ENCODE data around the gene SPOCK1.

Gene SPOCK1

DNA sequence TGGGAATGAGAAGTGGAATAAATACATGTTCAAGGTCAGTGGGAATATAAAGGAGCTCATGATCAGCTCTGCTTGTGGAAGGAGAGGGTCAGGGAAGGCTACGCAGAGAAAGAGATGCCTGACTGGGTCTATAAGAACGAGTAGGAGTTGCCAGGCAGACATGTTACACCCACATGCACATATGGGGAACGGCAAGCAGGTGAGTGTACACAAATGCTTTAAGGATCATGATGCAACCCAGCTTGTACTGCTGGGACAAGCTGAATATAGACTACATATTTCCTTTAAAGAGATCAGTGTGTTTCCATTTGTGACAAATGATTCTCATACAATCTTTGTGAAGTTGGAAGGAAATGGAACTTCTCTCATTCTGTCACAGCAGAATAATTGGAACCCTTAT is 141.7 kb downstream of the SPOCK1 start:
- DNase-seq = peak; percentile 31

DNA sequence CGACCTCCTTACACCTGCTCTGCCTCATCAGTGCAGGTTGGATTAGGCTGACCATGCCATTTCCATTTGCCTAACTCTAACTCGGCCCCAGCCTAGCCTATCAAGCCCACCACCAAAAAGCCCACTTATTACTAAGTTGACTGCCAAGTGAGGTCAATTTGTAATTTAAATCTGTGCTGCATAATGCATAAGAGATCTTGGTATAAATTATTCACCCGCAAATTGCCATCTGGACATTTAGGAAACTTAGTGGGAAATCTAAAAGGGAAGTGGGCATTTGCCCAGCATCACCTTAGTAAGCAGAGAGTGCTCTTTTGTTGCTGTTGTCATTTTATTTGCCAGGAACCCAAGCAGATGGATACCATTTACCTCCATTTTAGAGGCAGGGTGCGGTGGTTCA is 143.0 kb downstream of the SPOCK1 start:
- no peak for DNase-seq

DNA sequence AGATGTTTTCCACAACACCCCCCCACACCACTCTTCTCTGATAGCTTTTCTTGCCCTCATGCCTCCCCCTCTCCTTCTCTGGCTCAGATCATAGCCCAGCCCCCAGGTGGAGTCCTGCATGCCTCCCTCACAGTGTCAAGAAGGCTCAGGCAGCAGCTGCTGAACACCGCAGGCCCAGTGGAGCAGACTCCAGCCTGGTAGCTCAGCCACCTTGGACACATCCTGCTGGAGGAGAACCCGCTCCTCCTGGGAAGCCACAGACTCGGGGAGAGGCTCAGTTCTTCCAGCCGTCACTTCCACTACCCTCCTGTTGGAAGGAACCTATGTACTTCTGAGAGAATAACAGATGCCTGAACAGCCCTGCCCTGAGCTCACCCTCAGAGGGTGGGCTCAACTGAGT is 143.4 kb downstream of the SPOCK1 start:
- DNase-seq = no peak

DNA sequence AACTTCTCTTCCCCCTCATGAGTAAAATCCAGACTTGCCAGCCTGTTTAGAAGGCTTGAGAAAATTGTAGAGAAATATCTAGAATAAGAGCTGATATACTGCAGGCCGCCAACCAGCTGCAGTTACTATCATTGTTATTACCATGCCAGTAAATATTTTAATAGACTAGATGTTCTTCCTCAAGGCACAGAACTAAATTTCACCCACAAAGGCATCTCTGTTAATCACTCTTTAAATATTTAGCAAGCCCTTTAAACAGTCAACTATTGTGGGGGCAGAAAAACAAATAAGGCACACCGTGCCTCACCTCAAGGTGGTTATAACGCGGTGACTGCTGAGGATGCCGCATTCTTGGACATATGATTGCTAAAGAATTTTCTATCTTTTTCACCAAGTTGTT is 147.0 kb downstream of the SPOCK1 start:
- DNase-seq = no peak

DNA sequence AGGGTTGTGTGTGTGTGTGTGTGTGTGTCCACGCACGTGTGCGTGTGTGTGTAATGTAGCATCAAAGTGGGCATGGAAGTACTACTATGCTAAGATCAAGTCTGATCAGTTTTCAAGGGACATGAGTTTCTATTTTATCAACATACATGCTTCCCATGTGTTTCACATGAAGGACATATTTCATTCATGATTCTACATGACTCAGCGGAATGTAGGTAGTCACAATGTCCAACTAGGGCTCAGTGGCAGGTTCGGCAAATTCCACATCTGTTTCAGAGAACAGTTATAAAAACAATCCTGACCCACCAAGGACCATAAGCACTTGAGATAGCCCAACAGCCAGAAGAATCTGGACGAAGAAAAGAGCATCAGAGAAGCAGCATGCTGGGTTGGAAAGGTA is 148.3 kb downstream of the SPOCK1 start:
- no peak for DNase-seq

DNA sequence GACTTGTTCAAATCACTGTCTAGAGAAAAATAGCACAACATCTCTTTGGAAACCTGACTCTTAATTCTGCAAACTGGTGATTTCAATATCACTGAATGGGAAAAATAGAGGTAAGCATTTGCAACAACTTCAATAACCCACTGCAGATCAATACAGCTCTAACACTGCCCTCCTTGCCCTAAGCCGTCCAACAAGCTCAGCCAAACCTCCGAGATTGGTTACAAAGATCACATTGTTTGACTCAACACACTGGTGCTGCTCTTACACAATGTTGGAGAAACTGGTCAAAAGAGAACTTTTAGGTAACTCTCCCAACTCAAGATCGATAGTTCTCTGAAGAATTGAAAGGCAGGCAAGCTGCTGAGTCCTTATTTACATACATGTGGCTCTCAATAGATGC is 150.4 kb downstream of the SPOCK1 start:
- no peak for DNase-seq

DNA sequence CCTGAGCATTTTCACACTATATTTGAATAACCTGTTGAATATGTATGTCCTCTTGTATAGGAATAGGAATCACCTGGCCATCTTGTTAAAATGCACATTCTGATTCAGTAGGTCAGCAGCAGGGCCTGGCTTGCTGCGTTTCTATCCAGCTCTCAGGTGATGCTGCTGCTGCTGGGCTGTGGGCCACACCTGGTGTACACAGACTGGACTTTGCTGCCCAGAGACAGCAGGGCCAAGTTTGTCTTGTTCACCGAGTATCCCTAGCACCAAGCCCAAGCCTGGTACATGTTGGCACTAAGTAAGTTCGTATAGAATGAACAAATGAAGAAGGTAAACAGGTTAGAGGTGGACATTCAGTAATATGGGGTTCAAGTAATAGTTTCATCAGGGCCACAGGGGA is 151.3 kb downstream of the SPOCK1 start:
- no peak for DNase-seq

DNA sequence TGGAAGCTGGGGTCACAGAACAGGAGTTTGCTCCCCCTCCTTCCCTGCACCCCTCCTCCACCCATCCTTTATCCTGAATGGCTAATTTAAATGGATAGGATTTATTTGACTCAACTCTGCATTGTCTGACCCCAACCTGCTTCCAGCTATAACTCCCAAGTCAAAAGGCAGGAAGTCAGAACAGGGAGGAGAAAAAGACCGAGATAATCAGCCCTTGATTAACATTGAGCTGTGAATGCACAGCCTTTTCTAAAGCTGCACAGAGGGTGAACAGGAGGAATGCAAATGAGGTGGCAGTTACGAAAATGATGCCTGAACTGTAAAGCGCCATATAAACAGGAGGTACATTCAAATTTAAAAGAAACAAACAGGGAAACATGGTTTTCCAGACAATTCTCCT is 152.8 kb downstream of the SPOCK1 start:
- no peak for DNase-seq

DNA sequence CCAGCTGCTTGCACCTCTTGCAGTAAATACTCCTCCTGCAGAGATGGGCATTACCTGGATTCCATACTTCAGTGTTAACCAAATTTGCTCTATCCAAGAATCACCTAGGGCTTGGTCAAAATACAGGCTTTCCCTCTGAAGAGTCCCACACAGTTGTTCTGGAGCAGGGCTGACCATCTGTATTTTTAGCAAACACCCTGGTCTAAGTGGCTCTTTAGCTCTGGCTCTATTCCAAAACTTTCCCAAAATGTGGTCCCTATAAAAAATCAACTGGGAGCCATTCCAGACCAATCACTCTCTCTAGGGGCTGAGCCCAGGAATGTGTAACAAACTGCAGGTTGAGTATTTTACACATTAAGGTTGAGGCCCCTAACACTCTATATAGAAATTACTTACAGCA is 153.7 kb downstream of the SPOCK1 start:
- DNase-seq = no peak

DNA sequence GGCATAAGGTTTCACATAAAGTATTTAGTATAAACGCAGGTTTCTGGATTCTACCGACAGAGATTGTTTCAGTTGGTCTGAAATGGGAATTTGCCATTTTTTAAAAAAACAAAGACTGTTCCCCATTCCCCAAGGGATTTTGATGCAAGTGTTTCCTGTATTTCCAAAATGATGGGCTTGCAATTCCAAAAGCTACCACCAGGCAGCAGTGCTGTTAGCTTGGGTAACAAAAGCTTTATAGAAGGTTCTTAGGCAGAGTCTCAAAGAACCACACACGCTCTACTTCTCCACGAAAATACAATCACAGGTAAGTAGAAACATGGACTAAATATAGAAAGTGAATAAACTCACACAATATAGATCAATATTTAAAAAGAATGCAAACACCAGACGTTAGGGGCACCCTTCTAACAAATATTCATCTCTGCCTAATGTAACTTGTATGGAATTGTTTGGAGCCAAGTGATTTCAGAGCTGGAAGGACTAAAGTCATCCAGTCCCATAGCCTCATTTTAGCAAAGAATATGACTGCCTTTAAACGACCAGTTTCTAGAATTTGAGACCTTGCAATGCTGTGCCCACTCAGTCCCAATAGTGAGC is 154.3 kb downstream of the SPOCK1 start:
- DNase-seq = peak; percentile 74

DNA sequence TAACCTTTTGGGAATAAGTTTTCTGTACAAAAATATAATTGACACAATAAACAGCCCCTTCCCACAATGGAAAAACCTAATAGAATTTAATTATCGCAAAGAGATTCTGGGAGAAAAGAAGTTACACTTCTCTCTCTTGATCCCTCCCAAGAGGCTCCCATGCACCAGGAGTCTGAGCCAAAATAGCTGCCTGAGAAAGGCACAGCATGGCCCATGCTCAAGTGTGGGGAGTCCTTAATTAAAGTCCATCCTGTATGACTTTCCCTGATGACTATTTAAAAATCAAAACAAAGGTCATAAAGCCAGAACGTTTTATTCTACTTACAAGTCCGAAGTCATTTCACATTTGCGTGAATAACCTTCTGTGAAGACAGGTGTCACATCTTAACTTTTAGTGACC is 155.1 kb downstream of the SPOCK1 start:
- DNase-seq = no peak

DNA sequence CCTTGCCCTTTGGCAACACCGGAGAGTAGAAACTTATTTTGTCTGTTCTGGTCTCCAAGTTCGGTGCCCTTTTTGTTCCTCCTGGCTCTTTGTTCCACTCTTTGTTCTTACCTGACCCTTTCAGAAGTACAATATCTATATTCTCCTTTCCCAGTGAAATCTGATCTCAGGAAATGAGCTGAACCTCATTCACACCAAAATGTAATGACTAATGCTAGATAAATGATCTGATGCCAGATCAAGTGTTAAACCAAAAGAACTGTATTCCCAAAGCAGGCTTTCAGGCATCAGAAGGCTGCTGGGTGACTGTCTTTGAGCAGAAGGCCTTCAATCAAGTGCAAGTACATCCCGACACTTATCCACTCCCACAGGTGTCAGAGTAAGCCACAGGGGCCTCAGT is 156.4 kb downstream of the SPOCK1 start:
- DNase-seq = no peak

DNA sequence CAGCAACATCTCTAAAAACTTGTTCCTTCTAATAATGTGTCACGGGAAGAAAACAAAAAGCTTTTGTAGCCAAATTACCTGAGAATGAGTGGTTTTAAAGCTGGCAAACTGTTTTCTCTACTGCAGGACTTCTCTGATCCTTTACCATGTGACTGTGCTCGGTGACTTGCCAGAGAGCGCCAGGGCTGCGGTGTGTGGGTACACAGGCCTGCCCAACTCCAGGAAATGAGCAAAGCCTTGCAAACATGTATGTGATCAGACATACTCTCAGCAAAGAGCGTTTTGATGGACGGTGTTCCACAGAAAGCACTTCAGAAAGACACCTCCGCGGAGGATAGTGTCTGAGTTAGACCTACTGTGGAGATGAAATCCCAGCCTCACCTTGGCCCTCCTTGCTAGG is 157.3 kb downstream of the SPOCK1 start:
- DNase-seq = no peak

DNA sequence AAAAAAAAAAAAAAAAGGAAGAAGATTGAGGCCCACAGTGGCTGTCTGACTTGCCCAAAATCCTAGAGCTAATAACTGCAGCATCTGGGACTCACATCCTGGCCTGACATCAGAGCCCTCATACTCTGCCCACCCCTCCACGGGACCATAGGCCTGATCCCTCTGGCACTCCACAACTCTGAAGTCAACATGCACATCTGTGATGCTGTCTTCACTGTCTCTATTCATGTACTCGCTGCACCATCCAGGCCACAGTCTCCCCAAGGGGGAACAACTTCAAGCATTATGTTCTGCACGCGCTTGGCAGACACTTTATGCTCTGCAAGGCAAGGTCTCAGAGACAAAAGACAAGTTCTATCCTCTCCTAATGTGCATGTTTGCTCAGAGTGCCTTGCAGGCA is 158.2 kb downstream of the SPOCK1 start:
- DNase-seq = no peak

DNA sequence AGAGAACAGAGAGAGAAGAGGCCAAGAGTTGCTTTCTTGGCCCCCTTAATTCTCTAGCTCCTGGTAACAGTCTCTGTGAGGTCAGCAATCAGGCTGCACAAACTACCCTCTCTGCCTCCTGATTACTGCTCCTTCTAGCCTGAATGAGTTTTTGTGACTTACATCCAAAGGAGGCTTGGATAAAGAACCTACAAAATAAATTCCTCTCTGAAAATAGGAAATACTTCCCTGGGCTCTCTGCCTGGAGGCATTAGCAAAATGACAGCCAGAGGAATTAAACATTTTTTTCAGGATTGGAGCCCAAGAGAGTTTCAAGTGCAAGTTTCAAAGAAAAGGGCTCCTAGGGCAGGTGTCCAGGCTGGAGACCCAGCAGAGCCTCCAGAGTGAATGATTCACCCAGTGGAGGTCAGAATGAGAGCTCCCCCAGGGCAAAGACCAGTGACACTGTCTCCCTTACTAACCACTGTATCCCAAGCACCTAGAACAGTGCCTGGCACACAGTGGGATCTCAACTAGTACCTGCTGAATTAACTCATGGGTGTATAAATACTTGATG is 162.5 kb downstream of the SPOCK1 start:
- DNase-seq = no peak

DNA sequence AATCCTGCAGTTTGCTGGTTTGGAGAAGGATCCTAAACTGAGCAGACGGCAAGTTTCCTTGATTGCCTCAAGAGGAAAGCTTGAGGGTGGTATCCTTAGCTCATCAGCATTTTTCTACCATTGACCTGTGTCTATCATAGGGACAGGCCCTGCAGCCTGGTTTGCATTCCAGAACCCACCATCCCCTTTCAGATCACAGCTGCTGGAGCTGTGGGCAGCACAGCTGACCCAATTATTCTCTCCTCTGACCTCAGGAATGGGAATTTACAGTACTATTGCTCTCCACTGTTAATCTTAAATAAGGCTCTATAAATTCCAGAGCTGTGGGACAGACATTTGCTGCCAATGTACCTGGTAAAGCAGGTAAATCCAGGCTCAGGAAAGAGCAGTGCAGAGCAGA is 163.0 kb downstream of the SPOCK1 start:
- no peak for DNase-seq

DNA sequence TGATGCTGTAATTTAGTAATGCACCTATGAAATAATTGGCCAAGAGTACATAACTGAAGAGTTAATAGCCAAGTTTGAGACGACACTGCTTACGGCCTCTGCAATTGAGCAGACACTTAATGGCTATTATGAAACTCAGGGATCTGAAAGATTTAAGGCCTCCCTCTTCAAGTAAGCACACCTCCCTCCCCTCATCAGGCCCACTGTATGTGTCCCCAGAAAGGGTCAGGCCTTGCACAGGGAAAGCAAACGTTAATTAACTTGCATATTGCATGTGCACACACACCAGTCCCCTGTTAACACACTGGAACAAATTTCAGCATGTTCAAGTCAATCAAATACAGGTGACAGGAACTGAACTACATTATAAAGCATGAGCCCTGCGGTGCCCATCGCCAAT is 163.6 kb downstream of the SPOCK1 start:
- DNase-seq = no peak

DNA sequence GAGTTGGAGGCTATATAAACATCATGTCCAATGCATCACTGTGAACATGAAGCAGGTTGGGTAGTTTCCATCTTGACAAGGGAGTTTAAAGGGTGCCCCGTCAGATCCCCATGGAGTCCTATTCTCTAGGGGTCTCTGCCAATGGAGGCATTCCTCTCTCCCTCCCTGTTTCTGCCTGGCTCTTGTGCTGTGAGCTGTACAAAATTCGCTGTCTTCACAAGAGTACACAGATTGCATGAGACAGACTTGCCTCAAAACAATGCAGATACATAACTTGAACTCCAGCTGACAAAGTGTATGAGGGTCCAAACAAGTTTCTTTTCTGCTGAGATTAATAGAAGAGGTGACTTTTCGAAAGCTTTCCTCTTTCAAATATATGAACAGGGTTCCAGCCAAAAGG is 165.2 kb downstream of the SPOCK1 start:
- DNase-seq = no peak

DNA sequence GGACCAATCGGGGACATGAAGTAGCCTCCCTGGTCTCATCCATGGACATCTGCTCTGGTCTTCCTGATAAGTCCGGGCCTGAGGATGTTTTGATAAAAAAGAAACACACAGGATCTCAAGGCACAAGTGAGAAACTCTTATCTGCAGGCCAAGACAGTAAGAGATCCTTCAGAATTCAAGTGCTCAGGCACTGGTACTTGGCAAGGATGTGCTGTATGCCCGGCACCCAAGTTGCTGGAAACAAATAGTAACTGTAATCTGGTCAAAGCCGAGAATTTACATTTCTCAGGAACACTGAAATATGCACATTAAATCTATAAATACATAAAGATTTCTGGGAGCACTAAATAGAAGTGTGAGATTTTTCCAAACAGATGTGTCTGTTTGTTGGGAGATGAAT is 165.7 kb downstream of the SPOCK1 start:
- DNase-seq = no peak

DNA sequence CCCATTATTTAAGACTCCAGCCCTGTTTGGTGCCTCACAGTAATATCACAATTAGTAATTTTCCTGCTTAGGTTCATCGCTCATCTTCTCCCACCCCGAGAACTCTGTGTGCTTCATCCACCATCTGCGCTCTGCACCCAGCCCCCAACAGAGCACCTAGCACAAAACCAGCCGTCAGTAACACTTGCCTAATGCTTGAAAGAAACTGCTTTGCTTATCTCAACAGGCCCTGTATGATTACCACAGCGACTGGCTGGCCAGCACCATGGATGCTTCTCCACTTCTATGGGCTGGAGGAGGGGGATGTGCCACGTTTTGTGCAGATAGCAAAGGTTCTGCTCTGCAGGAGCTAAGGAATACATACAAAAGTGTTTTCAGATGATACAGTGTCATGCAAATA is 166.8 kb downstream of the SPOCK1 start:
- no peak for DNase-seq

DNA sequence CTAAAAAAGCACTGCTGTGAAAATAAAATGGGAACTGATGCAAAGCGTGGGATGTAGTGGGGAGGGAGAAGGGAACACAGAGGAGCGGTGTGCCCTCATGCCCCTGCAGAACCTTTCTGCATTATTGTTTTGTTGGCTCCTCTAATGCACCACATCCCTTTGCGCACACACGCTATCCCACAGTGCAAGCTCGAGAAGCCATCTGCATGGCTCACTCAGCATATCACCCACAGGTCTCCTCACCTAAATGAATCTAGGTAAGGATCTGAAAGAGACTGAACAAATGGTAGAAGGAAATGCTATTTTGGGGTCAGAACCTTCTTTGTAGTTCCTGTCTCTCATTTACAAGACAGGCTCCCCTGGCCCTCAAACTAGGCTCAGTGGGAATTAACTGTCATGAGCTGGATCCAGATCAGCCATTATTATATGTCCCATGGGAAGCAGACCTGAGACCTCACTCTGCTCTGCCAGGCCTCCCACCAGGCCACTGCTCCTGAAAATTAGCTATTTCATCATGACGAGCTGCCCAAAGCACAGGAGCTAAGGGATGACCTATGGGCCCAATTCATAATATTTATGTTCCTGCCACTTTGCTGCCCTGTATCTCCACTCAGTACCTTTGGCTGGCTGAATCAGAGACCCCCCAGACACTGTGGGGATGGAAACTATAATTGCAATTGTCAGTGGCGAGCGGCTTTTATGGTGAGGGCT is 169.4 kb downstream of the SPOCK1 start:
- no peak for DNase-seq

DNA sequence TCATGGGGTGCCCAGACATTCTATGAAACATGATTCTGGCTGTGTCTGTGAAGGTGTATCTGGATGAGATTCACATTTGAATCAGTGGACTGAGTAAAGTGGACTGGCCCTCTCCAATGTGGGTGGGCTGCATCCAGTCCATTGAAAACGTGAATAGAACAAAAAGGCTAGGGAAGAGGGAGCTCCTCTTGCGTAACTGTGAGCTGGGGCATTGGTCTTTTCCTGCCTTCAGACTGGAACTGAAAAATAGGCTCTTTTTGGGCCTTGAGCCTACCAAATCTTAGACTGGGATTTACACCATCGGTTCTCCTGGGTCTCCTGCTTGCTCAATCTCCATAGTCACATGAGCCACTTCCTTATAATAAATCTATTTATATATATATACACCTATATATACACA is 170.1 kb downstream of the SPOCK1 start:
- no peak for DNase-seq

DNA sequence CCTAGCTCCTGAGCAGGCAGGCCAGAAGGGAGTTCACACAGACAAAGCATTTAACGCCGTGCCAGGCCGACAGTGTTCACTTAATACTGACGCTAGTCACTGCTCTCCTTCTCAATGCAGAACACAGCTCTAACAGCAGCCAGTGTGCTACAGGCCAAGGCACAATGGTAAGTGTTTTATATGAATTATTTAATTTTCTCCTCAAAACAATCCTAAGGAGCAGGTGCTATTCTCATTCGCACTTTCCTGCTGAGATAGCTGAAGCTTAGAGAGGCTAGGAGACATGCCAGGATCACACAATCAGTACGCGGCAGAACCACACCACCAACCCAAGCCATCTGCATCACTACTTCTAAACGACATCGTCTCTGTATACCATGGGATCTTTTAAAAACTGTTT is 170.7 kb downstream of the SPOCK1 start:
- DNase-seq = no peak

DNA sequence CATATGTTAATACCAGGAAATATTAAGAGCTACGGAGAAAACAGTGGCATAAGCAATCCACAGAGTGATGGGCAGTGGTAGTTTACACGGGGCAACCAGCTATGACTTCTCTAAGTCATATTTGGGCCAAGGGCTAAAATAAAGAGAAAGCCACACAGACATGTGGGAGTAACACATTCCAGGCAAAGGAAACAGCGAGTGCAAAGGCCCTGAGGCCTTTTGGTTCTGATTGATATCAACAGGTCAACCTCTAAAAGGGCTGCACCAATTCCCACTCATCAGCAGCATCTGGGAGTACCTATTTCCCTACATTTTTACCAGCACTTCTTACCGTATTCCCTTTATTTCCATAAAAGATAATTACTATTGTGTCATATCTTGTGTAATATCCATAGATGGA is 173.4 kb downstream of the SPOCK1 start:
- DNase-seq = no peak

All from NCI-H345 (cell line).